ENCODE measurements around the gene ARL6IP1. TPM values are rescaled to one million over a fixed set of nuclear protein-coding genes. Genes with fewer than 3 reads are reported as not detected.
A peak's percentile ranks its signal among the peaks of the same experiment; 100 is the strongest.
"Not testable (repeated sequence)": the region's sequence is repeated elsewhere in the genome, so short reads cannot be mapped to it uniquely, and the experiment has no call there.

The ARL6IP1 gene
- total RNA-seq, 1 donor from 2014 or later: 21.0 TPM

GRCh38 chr16:18774651-18775050 is 26.7 kb downstream of the ARL6IP1 start:
- ATAC-seq (ENCODE audit: poor library complexity); intact Hi-C loops (cut with DNase I); DNase-seq: not testable (repeated sequence)

GRCh38 chr16:18772171-18772570 is 29.2 kb downstream of the ARL6IP1 start:
- DNase-seq; ATAC-seq (ENCODE audit: poor library complexity); intact Hi-C loops (cut with DNase I): not testable (repeated sequence)

GRCh38 chr16:18770336-18770962 is 30.9 kb downstream of the ARL6IP1 start:
- DNase-seq; ATAC-seq (ENCODE audit: poor library complexity); intact Hi-C loops (cut with DNase I): not testable (repeated sequence)

- ATAC-seq (ENCODE audit: poor library complexity); intact Hi-C loops (cut with DNase I); DNase-seq: not testable (repeated sequence)
These were observed 34.1 kb downstream of the ARL6IP1 start for GRCh38 chr16:18767217-18767616.

DNA sequence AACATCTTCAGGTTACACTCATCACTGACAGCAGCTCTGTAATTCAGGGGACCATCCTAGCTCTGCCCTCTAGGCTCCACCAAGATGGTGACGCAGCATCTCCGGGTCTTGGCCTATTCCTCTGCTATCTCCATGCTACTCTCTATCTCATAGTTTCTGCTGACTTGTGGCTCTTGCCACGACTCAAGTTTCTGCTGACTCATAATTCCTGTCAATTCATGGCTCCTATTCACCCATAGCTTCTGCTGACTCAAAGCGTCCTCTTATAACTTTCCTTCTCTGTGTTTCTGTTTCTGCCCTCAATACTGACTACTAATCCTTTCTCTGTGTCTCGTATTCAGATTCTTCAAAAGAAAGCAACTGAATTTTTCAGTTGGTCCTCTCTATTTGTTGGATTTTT is 38.6 kb downstream of the ARL6IP1 start:
- DNase-seq; ATAC-seq (ENCODE audit: poor library complexity); intact Hi-C loops (cut with DNase I): not testable (repeated sequence)

DNA sequence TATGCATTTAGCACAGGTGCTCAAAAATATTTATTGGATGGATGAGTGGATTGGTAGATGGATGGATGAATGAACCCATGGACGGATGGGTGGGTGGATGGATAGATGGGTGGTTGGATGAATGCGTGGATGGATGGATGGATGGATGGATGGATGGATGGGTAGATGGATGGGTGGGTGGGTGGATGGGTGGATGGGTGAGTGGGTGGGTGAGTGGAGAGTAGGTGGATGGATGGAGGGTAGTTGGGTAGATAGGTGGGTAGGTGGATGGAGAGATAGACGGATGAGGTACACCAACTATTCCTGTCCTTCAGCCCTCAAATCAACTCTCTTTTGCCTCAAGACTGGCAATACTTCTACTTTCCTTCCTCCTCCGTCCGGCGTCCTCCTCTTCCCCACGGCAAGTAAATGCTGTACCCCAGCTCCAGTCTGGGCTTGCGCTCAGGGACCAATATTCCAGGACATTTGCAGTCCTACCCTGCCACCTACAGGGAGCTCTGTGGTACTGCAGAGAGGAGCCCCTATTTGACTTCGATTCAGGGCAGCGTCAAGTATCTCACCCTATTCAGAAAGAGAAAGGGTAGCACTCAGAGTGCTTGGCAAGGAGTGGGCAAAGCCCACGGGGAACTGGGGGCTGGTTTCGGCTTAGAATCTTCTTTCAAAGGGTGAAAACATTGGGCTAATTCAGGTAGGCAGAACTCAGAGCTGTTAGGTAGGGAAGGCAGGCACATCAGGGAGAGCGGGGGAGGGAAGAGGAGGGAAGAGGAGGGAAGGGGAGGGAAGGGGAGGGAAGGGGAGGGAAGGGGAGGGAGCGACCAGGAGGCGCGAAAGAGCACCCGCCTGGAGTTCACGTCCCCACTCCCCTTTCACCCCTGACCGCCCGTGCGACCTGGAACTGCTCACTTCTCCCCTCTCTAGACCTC is 41.5 kb downstream of the ARL6IP1 start:
- intact Hi-C loops (cut with DNase I): not testable (repeated sequence)
- DNase-seq (peak; percentile 48), ATAC-seq (ENCODE audit: poor library complexity) (peak; percentile 92)

DNA sequence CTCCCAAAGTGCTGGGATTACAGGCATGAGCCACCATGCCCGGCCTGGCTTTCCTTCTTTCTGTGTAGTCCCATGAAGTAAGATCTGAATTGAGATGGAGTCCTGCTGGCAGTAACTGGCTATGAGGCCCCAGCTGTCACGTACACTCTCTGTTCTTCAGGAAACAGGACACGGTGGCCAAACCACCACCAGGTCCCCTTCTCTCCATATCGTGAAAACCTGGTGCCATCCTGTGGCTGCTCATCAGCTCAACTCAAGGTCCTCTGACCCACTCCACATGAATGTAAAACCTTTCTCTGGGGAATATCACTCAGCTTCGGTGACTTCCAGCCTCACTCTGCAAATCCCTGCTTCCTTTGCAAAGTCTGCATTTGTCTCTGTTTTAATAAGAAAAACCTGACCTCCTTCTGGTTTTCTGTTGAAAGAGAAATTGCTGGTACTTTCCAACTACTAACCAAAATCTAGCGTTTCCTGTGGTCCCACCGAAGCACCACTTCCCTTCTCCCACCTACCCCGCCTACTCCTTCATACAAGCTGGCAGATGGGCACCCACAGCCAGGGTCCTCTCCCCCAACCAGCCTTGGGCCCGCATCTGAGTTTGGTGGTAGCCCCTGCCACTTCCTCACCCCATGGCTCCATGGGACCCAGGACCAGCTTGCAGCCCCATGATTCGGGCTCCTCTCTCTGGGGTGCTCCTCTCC is 43.2 kb downstream of the ARL6IP1 start:
- intact Hi-C loops (cut with DNase I); ATAC-seq (ENCODE audit: poor library complexity): not testable (repeated sequence)

GRCh38 chr16:18756639-18757038 is 44.7 kb downstream of the ARL6IP1 start:
- ATAC-seq (ENCODE audit: poor library complexity); DNase-seq; intact Hi-C loops (cut with DNase I): not testable (repeated sequence)

More for the DNA sequence above, 43.2 kb downstream of the ARL6IP1 start:
- DNase-seq: not testable (repeated sequence)

DNA sequence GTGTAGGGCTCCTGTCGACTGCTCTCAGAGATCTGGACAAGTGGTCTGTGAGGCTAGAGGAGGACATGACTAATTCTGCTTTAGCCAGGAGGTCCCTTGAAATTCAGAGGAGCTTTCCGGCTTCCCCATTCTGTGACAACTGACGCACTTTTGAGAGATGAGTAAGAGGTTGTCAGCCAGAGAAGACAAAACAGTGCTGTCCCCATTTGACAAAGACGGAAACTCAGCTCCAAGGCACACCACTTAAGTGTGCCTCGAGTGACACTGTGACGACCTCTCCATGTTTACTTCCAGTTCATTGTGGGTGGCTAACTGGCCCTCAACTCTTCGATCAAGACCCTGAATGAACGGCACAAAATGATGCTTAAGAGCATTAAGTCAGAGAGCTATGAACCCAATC is 58.5 kb downstream of the ARL6IP1 start:
- ATAC-seq (ENCODE audit: poor library complexity); intact Hi-C loops (cut with DNase I); DNase-seq: not testable (repeated sequence)

Other genes starting within 250 kb of the ARL6IP1 start
- 186 TPM for gene NOMO2, start 239.5 kb downstream of the ARL6IP1 start, total RNA-seq
- gene RPS15A, start 11.2 kb downstream of the ARL6IP1 start, total RNA-seq: 632 TPM
- gene SMG1, start 124.9 kb upstream of the ARL6IP1 start, total RNA-seq: 39.3 TPM
- 0.67 TPM for gene TMC7, start 182.4 kb upstream of the ARL6IP1 start, total RNA-seq

All from Right ventricle myocardium superior (tissue), 1 donor.